HG03558 (cell line): ENCODE measurements around the gene F2RL3.

Experiments used
- ATAC-seq: cut with Tn5 transposase; IDR thresholded peaks from one replicate; pipeline ENCODE4 v1.9.1; 2021; ENCODE audit warnings: moderate number of reproducible peaks; ENCODE audit not compliant: unreplicated experiment; ENCODE audit errors: extremely low read depth

The F2RL3 gene

GRCh38 chr19:16888629-16889365 is at the start of gene F2RL3:
Gene F2RL3 (plus strand): TSS chr19:16888999. CDS start chr19:16889190, 191 bp downstream.
- ATAC-seq = no peak

GRCh38 chr19:16841391-16841926 is 47.3 kb upstream of the F2RL3 start:
- no peak for ATAC-seq

- ATAC-seq = no peak
Observed at GRCh38 chr19:16846901-16847300, 41.9 kb upstream of the F2RL3 start.

GRCh38 chr19:16847430-16847829 is 41.4 kb upstream of the F2RL3 start:
- ATAC-seq = no peak

GRCh38 chr19:16849168-16849567 is 39.6 kb upstream of the F2RL3 start:
- no peak for ATAC-seq

- ATAC-seq = no peak
Observed at GRCh38 chr19:16850133-16850532, 38.7 kb upstream of the F2RL3 start.

- no peak for ATAC-seq
Observed at GRCh38 chr19:16851031-16851712, 37.6 kb upstream of the F2RL3 start.

- ATAC-seq = no peak
Observed at GRCh38 chr19:16853066-16853465, 35.7 kb upstream of the F2RL3 start.

GRCh38 chr19:16856091-16856490 is 32.7 kb upstream of the F2RL3 start:
- no peak for ATAC-seq

GRCh38 chr19:16859626-16860025 is 29.2 kb upstream of the F2RL3 start:
- ATAC-seq = no peak

- ATAC-seq = no peak
Observed at GRCh38 chr19:16860118-16860517, 28.7 kb upstream of the F2RL3 start.

GRCh38 chr19:16861011-16861410 is 27.8 kb upstream of the F2RL3 start:
- no peak for ATAC-seq

GRCh38 chr19:16861834-16862233 is 27.0 kb upstream of the F2RL3 start:
- ATAC-seq = no peak

GRCh38 chr19:16862826-16863415 is 25.9 kb upstream of the F2RL3 start:
- ATAC-seq = no peak

- ATAC-seq = no peak
Observed at GRCh38 chr19:16867211-16867610, 21.6 kb upstream of the F2RL3 start.

- no peak for ATAC-seq
Observed at GRCh38 chr19:16868423-16869130, 20.2 kb upstream of the F2RL3 start.

GRCh38 chr19:16869331-16869972 is 19.3 kb upstream of the F2RL3 start:
- ATAC-seq = no peak

- no peak for ATAC-seq
Observed at GRCh38 chr19:16871871-16872270, 16.9 kb upstream of the F2RL3 start.

- no peak for ATAC-seq
Observed at GRCh38 chr19:16872728-16873127, 16.1 kb upstream of the F2RL3 start.

- no peak for ATAC-seq
Observed at GRCh38 chr19:16873594-16873993, 15.2 kb upstream of the F2RL3 start.
